Measurements from ENCODE around the gene XCR1.

- TF ChIP-seq CTCF (conservative IDR thresholded peaks at IDR 0.05), result no peak
- TF ChIP-seq ZFX (IDR thresholded peaks at IDR 0.05), result no peak
Observed at GRCh38 chr3:45968706-45969105, 58.6 kb downstream of the XCR1 start.

Measured in C4-2B (cell line).